SW 1271 (cell line): Measurements from ENCODE around the gene GPAT3.
"Not testable (repeated sequence)": the region's sequence is repeated elsewhere in the genome, so short reads cannot be mapped to it uniquely, and the experiment has no call there.

Source experiments
- DNase-seq, 2 experiments: peaks; one replicate each; lab custom pipeline; 2025; lab: John Stamatoyannopoulos, UW

GPAT3 gene

GRCh38 chr4:83535520-83536361 is at the start of gene GPAT3:
Gene GPAT3, plus strand, starts transcription at chr4:83536108. Its CDS starts 515 bp downstream, at chr4:83536623.
- peak; percentile 43 to 72 for DNase-seq

- DNase-seq: no peak
Observed at GRCh38 chr4:83486457-83487129, 49.3 kb upstream of the GPAT3 start.

GRCh38 chr4:83489711-83490326 is 46.1 kb upstream of the GPAT3 start:
- DNase-seq: no peak

GRCh38 chr4:83490876-83491450 is 44.9 kb upstream of the GPAT3 start:
- DNase-seq: peak in 1 of 2 experiments; percentile 31

GRCh38 chr4:83496085-83496917 is 39.6 kb upstream of the GPAT3 start:
- DNase-seq: not testable (repeated sequence)

GRCh38 chr4:83498187-83498586 is 37.7 kb upstream of the GPAT3 start:
- no peak for DNase-seq

- not testable (repeated sequence) for DNase-seq
Observed at GRCh38 chr4:83501671-83502070, 34.2 kb upstream of the GPAT3 start.

GRCh38 chr4:83503974-83504373 is 31.9 kb upstream of the GPAT3 start:
- DNase-seq: no peak

GRCh38 chr4:83504503-83504902 is 31.4 kb upstream of the GPAT3 start:
- DNase-seq: no peak

GRCh38 chr4:83504996-83505395 is 30.9 kb upstream of the GPAT3 start:
- DNase-seq: no peak

GRCh38 chr4:83509156-83509585 is 26.7 kb upstream of the GPAT3 start:
- DNase-seq: peak in 1 of 2 experiments; percentile 17

- DNase-seq: no peak
Observed at GRCh38 chr4:83510442-83510841, 25.5 kb upstream of the GPAT3 start.

- DNase-seq: no peak
Observed at GRCh38 chr4:83516042-83516772, 19.7 kb upstream of the GPAT3 start.

GRCh38 chr4:83522239-83522638 is 13.7 kb upstream of the GPAT3 start:
- no peak for DNase-seq

GRCh38 chr4:83527671-83528070 is 8.2 kb upstream of the GPAT3 start:
- no peak for DNase-seq

- DNase-seq: peak in 1 of 2 experiments; percentile 40
Observed at GRCh38 chr4:83536362-83537272, 709 bp downstream of the GPAT3 start.

- DNase-seq: no peak
Observed at GRCh38 chr4:83542225-83542624, 6.3 kb downstream of the GPAT3 start.

GRCh38 chr4:83546786-83547185 is 10.9 kb downstream of the GPAT3 start:
- DNase-seq: no peak

- DNase-seq: peak; percentile 73 to 84
Observed at GRCh38 chr4:83548151-83548905, 12.4 kb downstream of the GPAT3 start.
